CD4-positive, alpha-beta T cell treated with Interleukin-12 subunit alpha and Interleukin-12 subunit beta, for 1 hour (primary cell): ENCODE data around the gene ACD.

Experiments used
- DNase-seq: peaks from one replicate; pipeline ENCODE4 v3.0.0-alpha.2; 2020

ACD gene

DNA sequence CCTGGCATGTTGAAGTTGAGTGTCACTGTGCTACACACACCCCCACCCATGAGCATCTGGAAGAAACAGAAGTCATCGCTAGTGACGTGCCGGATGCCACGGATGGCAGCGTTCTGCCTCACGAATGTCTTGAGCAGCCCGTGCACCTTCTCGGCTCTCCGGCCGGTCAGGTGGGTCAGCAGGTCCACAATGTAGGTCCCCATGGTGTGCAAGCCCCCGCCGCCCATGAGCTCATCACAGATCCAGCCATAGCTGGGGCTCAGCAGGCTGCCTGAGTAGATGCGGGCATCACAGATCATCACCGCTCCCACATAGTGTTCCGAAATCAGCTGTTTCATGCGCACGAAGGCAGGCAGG is 15.5 kb upstream of the ACD start:
- no peak for DNase-seq

DNA sequence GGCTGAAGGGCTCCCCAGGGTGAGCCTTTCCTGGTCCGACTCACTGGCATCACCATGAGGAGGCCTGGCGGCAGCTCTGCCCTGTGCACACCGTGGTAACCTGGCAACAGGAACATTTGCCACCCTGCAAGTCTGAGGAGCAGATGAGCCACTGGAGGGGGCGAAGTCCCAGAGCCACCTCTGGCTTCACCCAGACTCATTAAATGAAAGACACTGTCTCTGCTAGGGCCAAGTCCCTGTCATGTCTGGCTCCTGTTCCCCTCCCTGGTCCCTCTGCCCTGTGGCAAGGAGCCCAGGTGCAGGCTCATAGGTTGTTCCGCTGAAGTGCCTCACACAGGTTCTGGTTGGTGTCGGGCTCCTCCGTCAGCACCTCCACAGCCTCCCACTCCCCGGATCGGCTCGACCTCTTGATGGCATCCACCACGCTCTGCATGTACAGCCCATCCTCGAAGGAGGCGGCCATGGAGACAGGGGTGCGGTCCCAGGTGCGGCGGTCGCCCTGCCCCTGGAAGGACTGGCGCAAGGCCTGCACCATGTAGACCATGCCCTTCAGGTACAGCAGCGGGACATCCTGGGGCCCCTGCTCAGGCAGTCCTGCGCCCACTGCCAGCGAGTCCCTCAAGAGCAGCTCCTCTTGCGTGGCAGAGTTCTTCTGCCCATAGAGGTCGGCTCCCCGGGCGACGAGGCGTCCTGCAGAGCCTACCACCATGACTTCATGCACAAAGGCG is 15.0 kb upstream of the ACD start:
- DNase-seq, result no peak

DNA sequence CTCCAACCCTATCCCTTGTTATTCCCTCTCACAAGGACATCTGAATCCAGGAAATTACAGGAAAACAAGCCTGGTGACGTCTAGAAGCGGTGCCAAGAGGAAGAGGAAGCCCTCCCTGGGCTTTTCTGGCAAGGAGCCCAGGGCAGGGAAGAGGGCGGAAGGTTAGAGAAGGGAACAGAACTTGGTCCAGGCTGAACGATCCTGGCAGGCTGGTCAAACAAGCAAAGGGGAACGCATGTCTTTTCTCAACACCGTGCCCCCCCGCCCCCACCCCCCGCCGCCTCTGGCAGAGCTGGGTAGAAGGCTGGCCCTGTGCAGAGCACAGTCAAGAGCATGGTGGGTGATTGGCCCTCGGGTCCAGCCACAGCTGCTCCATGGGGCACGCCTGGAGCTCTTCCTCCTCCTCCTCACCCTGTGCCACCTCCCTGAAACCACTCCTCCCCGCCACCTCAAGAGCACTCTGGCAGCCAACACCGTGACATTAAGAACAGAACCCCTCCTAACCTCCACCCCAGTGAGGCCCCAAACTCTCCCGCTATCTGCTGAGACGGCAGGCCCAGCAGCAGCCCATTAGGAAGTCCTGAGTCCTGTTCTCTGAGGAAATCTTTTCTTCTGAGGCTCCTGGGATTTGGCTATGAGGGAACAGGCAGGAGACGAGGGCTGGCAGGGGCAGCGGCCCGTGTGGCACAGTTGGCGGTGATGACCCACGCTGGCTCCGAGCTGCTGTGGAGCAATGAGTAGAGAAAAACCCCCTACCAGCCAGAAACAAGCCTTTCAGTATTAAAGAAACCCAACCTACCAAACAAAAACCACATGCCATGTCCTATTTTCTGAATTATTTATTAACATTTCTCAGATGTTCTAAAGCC is 13.9 kb upstream of the ACD start:
- DNase-seq, result no peak

DNA sequence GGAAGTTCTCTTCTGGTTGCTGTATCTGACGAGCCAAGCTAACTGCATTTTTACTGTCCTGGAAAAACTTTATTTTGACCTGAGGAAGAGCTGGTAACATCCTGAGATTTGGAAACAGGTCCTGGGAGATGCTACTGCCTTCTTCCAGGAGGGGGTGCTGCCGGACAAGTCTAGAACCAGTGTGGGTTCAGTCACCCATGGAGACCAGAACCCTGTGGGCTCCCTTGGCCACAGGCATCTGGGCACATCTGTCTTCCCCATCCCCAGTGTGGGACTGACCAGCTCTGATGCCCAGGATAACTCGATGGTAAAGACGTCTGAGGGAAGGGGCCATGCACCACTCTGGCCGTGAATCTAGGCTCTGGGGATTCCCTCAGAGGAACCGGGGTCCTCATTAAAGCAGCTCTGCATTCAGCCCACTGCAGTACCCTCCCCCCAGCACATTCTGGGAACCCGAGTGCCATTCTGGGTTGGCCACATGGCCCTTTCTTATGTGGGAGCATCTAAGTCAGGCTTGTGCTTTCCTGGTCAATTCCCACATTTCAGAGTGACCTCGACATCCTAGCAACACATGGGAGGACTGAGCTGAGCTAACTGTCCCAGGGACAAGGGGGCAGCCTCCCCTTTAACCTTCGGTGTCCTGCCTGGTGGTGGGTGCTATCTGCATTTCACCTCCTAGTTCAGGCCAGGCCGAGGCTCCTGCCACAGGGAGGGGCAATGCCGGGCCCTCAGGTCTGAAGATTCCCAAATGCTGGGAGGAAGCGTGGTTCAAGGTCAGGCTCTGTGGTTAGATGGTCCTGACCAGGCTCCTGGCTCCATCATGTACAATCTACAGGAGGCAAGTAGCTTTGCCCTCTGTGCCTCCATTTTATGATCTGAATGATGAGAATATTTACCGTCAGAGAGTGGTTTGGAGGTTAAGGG is 12.9 kb upstream of the ACD start:
- peak; percentile 60 for DNase-seq

DNA sequence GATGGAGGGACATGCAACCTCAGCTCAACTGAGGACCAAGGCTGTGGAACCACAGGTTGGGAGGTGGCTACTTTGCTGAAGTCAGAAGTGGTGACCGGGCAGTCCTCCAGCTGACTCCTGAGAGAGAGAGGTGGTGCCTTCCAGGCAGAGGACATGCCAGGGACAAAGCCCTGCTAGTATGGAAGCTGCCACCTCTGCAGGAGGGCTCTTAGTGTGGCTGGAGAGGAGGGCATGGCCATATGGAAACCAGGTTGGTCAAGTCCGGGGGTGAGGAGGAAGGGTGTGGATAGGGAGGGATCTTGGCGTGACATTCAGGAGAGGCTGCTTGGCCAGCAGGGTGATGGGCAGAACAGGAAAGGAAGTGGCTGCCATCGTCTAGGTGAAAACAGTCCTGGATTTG is 12.2 kb upstream of the ACD start:
- DNase-seq, result no peak

DNA sequence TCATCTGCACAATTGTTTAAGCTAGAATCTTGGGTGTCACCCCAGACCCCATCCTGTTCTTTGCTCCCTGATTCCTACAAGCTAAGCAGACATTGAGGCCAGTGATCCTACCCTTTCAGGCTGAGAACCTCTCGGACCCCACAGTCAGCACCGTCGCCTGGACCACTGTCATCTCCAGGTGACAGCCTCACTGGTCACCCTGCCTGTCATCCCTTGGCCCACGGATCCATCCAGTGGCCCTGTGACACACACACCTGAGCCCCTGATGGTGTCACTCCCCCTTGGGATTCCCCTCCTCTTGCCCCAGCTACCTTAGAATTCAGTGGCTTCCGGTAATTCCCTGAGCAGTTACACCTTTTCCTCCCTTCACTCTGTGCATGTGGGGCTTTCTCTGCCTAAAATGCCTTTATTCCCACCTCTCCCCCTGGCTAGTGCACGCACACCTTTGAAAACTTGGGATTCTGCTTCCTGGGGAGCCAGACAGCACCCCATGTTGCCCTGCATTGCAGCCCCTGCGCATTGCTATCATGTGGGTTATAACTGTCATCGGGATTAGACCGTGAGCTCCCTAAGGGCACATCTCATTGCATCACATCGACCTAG is 9.5 kb upstream of the ACD start:
- no peak for DNase-seq

DNA sequence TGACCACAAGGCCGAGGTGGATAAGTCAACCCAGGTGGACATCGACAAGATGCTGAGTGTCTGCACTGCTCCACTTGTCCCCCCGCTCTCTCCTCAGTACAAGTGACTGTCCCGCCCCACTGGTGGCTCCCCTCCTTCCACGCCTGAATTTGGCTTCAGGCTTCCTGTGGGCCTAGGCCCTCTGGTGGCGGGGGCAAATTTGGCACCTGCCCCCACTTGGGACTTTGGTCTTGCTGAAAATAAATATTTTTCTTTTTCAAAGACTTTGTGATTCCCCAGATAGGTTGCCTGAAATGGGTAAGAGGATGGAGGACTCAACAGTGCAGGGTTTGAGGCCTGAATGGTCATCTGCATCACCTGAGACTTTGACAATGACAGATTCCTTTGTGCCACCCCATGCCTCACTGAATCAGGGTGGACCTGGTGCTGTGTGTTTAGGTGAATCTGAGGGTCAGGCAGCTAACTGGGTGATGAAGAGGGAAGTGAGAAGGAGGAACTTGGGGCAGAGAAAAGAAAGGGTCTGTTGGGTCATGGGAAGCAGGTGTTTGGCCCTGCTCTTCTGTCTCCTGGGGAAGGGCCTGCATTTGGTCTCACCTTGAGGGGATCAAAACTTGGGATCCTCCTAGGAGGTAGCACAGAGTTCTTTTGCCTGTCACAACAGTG is 8.6 kb upstream of the ACD start:
- peak; percentile 36 for DNase-seq

DNA sequence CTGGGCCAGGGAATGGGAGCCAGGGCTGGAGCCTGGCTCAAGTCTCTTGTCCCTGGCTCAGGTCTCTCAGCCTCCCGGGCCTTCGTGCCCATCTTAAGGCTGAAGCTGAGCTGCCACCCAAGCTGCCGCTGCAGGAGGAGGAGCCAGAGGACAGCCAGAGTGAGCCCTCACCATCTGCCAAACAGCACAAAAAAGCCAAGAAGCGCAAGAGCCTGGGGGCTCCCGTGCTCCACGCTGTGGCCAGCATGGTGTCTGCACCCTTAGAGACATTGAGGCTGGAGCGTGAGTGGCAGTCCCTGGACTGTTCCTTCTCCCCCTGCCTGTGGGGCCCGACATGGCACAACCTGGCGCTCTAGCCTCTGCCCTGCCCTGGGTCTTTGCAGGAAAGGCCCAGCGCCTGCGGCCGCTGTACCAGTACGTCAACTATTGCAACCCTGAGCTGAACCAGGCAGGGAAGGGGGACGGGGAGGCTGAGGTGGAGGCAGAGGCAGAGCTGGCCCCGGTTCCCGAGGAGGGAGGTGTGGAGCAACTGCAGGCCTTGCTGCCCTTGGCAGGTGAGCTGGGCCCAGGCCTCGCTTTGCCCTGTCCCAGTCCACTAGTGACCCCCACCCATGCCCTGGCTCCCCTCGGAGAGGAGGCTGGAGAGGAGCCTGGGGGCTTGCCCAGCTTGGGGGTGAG is 7.9 kb upstream of the ACD start:
- DNase-seq, result peak; percentile 86

DNA sequence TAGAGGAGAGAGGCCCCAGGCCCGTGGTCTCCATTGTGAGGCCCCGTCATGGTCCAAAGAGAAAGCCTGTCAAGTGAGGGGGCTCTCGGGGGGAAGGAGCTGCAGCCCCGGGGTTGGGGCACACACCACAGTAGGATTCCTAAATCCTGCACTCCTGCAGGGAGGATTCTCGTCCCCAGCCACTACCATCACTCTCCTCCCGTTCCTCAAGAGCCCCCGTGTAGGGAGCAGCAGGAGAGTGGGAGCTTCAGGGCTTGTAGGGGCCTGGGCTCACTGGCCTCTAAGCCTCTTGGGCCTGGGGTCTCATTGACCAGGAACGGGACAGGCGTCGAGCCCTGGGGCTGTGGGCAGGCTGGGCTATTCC is 7.4 kb upstream of the ACD start:
- DNase-seq, result no peak

DNA sequence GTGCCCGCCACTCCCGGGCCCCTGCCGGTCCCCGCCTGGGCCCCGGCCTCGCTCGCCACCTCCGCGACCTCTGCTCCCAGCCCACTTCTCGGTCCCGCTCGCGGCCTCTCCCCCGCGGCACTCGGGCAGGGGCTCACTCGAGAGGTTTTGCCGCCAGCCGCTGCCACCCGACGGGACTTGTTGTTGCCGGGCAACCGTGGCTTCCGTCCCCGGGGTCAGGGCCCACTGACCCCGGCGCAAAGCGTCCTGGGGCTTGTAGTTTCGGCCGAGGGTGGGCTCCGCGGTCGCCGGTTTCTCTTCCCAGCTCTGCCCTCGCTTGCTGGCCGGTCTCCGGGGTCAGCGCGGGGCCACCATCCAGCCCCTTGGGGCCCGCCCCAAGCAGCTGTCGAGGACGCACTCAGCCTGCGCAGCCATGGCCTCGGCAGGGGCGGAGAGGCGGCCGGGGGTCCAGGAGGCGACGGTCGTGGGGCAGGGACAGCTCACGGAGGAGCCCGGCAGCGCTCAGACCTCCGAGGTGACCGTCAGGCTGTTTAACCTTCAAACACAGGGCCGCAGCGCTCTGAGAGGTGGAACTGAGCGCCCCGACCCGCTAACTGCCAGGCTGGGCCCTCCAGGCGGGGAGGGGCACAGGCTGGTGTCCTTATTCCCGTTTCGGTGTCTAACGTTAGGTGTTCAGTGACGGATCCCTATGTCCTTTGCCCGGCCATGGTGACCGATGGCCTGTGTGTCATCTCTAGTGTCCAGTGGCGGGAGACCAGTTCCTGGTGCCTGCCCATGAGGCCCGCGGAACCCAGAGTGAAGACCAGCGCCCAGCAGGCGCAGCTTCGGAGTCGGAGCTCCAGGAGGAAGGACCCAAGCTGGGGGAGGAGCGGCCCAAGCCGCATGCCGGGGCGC is 6.7 kb upstream of the ACD start, which contains the start of the genes C16orf86 and ENKD1:
C16orf86 (plus strand) TSS at position 256 of the 894 bp plus-strand sequence; CDS start at position 413, 157 bp downstream.
ENKD1 (minus strand) TSS at position 192 of the 894 bp plus-strand sequence. CDS start 308 bp downstream, outside the sequence.
- DNase-seq, result peak; percentile 87

DNA sequence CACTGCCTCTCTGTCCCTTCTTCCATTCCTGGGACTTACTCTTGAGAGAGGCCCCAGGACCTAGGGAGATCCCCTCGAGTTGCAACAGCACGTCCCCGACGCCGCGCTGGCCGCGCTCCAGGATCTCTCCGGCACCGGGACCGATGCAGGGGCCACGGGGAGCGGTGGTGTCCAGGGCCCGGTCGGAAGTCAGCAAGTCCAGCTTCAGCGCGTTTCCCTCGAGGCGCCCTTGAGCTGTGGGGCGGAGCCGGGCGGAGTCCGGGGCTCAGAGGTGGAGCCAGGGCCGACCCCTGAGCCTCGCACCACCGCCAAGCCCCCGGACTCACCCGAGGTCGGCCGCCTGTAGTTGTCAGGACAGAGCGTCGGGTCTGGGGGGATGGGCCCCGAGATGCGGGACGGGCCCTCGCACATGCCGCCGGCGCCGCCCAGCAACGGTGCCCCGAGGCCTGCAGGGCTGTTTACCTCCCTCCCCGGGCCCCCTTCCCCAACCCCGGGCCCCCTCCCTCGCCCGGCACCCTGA is 6.0 kb upstream of the ACD start:
- no peak for DNase-seq

DNA sequence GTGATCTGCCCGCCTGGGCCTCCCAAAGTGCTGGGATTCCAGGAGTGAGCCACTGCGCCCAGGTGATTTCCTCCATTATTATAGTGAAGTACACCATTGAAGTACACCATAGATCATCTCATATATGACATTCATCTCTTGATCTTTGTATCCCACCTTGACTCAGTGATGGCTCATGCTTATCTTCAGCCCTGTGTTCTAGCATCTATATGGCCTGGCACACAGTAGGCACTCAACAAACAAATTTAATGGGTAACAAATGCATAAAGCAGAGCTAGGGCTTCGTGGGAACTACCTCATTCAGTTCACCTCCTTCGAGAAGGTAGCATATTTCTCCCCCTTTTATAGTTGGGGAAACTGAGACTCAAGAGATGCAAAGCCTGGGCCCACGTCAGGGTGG is 5.5 kb upstream of the ACD start:
- DNase-seq, result no peak

DNA sequence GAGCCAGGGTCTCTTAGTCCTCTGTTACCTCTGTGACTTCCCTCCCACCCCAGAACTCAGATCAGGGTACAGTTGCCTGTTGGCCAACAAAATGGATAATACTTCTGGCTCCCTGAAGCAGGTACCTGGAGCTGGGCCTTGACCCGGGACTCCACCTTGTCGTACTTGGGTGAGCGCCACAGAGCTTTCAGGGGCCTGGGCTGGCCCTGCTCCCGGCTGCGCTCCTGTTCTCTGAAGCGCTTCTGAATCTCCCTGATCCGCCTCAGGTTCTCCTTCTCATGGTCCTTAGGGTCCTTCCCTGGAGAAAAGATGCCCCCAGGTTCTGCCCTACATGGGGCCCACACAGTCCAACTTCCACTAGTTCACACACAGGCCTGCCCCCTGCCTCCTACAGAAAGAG is 4.8 kb upstream of the ACD start:
- no peak for DNase-seq

DNA sequence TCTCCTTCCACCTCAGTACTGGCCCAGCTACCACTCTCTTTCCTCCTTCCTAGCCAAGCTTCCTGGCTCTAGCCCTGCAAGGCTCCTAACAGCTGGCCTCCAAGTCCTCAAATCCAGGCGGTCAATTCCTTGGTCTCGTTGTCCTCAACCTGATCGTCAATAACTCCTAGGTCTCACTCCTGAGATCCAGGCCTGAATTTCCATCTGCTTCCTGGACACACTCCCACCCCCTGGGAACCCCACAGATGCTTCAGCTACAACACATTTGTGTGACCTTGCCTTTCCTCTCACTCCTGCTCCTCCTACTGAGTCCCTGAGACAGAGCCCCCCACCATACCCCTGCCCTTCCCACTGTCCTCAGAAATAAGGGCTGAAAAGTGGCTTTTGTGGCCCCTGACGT is 4.2 kb upstream of the ACD start:
- no peak for DNase-seq

DNA sequence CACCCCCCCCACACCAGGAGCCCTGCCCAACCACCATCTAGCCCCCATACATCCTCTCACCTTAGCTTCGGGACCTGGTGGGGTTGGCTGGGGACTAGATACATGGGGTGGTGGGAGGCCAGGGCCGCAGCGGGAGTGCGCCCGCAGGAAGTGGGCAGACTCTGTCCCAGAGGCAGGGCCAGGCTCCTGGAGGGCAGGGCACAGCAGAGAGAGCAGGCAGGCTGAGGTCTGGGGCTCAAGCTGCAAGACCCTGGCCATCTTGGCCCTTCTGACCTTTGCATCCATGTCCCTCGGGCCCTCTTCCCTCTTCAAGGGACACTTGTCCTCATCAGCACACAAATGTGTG is 3.8 kb upstream of the ACD start:
- DNase-seq, result no peak

DNA sequence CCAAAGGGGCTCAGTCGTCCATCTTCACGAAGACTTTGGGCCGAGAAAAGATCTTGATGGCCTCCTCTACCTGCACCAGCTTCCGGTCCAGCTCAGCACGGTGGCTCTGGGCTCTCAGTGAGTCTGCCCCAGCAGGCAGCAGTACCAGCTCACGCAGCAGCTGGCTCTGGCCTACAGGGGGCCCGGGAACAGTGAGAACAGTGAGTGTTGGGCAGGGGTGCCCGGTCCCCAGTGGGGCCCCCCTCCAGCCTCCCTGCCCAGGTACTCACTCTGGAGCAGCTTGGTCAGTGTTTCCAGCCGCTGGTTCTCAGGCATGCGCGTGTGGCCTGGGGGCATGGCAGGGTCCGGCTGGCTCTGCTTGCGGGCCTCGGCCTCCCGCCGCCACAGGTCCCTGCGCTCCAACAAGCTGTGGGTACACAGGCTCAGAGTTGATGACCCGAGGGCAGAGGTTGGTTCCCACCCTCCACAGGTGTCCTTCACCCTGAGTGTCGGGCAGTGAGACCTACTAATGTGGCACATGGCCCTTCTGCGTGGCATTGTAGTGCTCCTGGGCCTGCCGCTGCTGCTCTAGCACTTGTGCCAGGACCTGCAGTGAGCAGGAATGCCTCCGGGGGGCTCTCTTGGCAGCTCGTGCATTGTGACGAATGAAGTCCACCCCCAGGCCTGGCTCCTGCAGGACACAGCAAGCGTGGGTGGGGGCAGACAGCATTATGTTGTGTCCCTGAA is 3.3 kb upstream of the ACD start:
- DNase-seq, result peak; percentile 33

DNA sequence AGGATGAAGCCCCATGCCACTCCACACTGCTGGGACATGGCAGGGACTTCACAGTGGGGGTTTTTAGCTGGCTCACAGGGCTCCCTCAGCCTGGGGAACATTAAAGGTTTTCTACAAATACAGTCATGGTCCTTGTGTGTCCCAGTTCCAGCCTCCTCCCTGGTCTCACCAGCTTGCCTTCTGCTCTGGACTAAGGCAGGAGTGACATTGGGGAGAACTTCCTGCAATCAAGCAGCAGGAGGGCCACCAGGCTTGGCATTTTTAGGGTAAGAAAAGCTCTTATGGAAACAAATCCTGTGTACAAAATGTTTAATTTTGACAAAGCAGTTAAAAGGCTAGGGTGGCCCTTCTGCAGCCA is 2.6 kb upstream of the ACD start:
- no peak for DNase-seq

DNA sequence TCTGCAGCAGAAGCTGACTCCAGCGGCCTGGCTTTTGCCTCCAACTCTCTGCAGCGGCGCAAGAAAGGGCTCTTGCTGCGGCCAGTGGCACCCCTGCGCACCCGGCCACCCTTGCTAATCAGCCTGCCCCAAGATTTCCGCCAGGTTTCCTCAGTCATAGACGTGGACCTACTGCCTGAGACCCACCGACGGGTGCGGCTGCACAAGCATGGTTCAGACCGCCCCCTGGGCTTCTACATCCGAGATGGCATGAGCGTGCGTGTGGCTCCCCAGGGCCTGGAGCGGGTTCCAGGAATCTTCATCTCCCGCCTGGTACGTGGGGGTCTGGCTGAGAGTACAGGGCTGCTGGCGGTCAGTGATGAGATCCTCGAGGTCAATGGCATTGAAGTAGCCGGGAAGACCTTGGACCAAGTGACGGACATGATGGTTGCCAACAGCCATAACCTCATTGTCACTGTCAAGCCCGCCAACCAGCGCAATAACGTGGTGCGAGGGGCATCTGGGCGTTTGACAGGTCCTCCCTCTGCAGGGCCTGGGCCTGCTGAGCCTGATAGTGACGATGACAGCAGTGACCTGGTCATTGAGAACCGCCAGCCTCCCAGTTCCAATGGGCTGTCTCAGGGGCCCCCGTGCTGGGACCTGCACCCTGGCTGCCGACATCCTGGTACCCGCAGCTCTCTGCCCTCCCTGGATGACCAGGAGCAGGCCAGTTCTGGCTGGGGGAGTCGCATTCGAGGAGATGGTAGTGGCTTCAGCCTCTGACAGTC is 2.0 kb upstream of the ACD start:
- DNase-seq, result no peak
